Stimulated activated CD8-positive, alpha-beta memory T cell treated with anti-CD3 and anti-CD28 coated beads, Interleukin-4, amount 100 ng/mL, for 48 hours (primary cell): ENCODE data around the gene HFE.

Source experiments
- DNase-seq: peaks from one replicate; pipeline ENCODE4 v3.0.0-alpha.2; 2020

Gene HFE

DNA sequence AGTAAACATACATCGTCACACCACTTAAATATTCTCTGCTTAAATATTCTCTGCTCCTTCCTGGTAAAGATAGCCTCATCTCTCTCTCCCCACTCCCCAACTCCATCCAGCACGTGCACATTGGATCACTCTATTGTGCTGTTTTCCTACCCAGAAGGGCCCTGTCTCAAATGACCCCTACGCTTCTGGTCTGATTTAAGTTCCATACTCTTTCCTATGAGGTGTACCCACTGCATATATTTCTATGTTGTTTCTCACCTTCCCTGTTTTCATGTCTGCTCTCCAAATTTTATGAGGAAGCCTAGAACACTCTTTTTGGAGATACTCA lies 53.7 kb downstream of the HFE start:
- DNase-seq, result no peak

DNA sequence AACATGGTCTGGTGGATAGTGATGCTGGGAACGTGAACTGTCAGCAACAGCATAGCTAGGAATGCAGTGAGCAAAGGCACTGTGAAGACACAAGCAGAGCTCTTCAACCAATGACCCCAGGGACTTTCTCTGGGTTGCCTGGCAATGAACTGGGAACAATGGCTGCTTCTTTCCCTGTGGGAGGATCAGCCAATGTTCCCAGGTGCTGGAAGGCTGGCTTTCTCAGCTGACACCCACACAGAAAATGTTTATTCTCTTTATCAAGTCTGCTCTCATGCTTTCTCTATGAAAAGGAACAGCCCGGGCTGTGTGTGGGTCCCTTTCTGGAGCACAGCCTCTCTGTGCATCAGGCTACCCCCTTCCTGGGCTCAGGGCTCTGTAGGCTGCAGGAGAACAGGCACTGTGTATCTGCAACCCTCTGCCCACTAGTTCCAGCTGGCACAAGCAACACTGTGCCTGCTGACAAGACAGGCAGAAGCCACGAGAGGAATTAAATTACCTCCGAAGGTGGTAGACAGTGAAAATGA lies 54.2 kb downstream of the HFE start:
- DNase-seq, result no peak

DNA sequence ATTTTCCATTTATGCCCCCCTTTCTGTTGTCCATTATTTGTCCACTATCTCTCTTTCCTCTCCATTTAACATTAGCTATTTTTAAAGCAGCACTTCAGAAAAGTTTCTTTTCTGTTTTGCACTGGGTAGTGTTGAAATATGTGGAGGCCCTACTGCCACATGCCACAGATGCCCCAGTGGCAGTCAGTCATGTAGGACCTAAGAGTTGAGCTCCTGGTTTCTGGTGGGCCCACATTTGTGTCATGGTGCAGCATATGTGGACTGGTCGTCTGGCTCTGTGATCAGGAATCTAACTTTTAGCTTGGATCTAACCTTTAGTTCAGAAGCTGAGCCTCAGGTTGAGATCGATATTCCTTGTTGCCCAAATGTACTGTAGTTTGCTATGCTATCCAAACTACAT lies 54.8 kb downstream of the HFE start:
- DNase-seq, result no peak
